Measurements from ENCODE around the gene RNF224.

Gene RNF224

GRCh38 chr9:137275588-137276472, 48.5 kb downstream of the RNF224 start:
- no peak for DNase-seq

DNA sequence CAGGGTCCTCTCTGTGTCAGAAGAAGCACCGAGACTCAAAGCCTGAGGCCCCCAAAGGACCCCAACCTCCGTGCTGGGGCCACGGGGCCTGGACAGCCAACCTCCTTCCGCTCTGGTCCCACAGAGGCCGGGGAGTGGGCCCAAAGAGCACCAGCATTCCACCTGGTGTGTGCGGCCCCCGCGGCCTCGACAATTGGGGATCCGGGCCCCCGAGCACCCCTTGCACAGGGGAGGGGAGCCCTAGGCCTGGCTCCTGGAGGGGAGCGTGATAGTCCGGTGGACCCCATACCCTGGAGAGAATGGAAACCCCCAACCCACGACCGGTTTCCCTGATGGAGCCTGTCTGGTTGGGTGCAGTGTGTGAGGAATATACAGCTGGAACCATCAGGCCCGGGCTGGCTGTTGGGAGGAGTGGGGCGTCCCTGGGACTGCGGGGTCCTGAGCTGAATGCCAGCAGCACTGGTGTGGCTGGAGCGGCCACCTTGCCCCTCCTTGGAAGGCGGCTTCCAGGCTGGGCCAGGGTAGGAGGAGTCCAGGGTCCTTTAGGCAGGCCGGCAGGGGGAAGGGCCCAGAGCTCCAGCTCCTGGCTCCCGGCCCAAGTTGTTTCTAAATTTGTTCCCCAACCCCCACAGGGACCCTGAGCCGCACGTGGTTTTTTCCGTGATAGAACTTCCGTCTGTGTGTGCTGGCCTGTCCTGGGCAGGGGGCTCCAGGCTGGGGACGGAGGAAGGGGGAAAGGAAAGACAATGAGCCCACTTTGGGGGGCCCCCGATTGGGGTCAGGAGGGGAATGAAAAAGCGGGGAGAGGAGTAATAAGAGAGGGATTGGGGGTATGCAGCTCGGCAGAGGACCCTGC, 49.4 kb downstream of the RNF224 start:
- no peak for DNase-seq

- DNase-seq, result no peak
Observed at GRCh38 chr9:137277329-137278041, 50.2 kb downstream of the RNF224 start, which contains the start of gene TOR4A. Gene TOR4A (plus strand): TSS chr9:137277726. CDS start chr9:137278690, 964 bp downstream.

DNA sequence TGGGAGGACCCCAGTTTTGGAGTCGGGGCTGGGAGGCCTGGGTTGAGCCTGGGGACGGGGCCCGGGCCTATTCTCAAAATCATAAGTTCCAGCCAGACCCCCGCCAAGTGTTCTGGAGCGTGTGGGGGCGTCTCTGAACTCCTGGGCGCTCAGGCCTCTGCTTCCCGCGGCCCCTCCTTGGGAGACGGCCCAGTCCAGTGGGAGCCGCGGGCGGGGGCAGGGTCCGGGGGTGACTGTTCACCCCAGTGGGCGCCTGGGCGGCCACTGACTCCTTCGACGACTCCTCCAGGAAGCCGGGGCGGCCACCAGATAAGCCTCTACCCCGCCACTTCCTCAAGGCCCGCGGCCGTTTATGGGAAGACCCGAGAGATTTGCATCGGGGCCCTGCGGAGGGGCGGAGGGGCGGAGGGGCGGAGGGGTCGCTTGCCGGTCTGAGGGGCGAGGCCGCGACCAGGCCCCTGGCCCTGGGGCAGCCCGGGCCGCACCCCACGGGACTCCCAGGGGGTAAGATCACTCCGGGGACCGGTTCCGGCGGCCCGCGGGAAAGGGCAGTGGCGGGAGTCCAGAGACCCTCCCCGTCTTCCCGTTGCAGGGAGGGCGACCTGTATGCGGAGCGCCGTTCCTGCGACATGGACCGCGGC, 50.9 kb downstream of the RNF224 start:
- no peak for DNase-seq

Data from activated CD4-positive, alpha-beta T cell treated with anti-CD3 and anti-CD28 coated beads for 1 hour (primary cell).